Pancreas (tissue), 10 donors: Measurements from ENCODE around the gene TRPT1. TPM values are rescaled to one million over a fixed set of nuclear protein-coding genes. Genes with fewer than 3 reads are reported as not detected.

Experiments
- ATAC-seq, 4 donors: fragments of 200-7000 bp; cut with Tn5 transposase; one replicate each; pipeline versions ENCODE4 v1.8.0 to v1.9.1; 2020; ENCODE audit warnings: mild to moderate bottlenecking in 4 of 4, moderate library complexity in 4 of 4
- DNase-seq, 6 donors: peaks; one replicate each; pipeline ENCODE4 v3.0.0-alpha.2; 2020
- FAIRE-seq: peaks from 2 replicates; lab custom pipeline; 2012; peaks lifted over from hg19 to GRCh38; lab: Jason Lieb, UNC
- H3K27ac ChIP-seq, 4 donors: fragments of 200-600 bp; sonication (generic); 1 replicate in 3 of 4; 2 replicates in 1 of 4; pipeline versions ENCODE4 v1.5.0 to v1.8.0; 2020
- H3K27me3 ChIP-seq, 4 donors: fragments of 200-600 bp; one replicate each; pipeline ENCODE4 v1.8.0; 2021
- H3K36me3 ChIP-seq, 3 donors: fragments of 200-600 bp; sonication (generic) in 1 of 3; one replicate each; pipeline versions ENCODE4 v1.5.0 to v1.8.0; 2020 to 2021
- H3K4me1 ChIP-seq, 3 donors: fragments of 200-600 bp; one replicate each; pipeline ENCODE4 v1.8.0; 2021
- H3K4me3 ChIP-seq, 4 donors: fragments of 200-600 bp; sonication (generic) in 2 of 4; one replicate each; pipeline versions ENCODE4 v1.5.0 to v1.8.0; 2020 to 2021
- H3K9me3 ChIP-seq, 4 donors: fragments of 200-600 bp; one replicate each; pipeline ENCODE4 v1.8.0; 2021
- WGBS, 2 donors: extraction: QIAGEN DNeasy Blood & Tissue Kit; methylation state at CpG; one replicate each; pipeline ENCODE4 v1.1.7; 2013; 5-methylcytosine and 5-hydroxymethylcytosine counted together
- intact Hi-C, 3 donors: fragments of 100-400 bp; cut with DNase I; formaldehyde crosslinking; loops; one replicate each; pipeline versions ENCODE4 v1.11.1 to v1.14.2; 2022
- polyA plus RNA-seq, 2 donors: library from polyadenylated mRNA; stranded (reverse); fragments of 200-250 nt; gene quantifications; one replicate each; pipeline ENCODE4 v1.2.3, GENCODE V29; 2013
- total RNA-seq, 6 donors: library from RNA; stranded (reverse); fragmentation: NEBNext Ultra II Directional in 4 of 6; extraction: Animal tissue kit (Norgen Biotek cat#: 25700) in 4 of 6; gene quantifications; one replicate each; pipeline versions ENCODE4 v1.2.1 to v1.2.4, GENCODE V29; 2021 to 2023
- TF ChIP-seq, protein P1 (sequence below), 4 donors: fragments of 200-600 bp; sonication (generic) in 3 of 4; IDR thresholded peaks; one replicate each; pipeline versions ENCODE4 v1.5.0 to v1.8.0; 2021; ENCODE audit warnings: antibody characterized with exemption in 4 of 4
- donor health status: healthy with polysubstance abuse.
- donor health status: DM: no; HTN: no; CAD: no; lungs with moderate emphysema.
- donor health status: DM: no; HTN: no; CAD: no.
- donor health status: control.
- donor health status: control.
- donor health status: Bipolar disorder and iron deficiency.
- donor health status: DM: yes; HTN: yes; CAD: no.
- donor health status: DM: no; HTN: no; CAD: no.
- donor health status: DM: no; HTN: no; CAD: no.
- donor health status: DM: yes; HTN: yes; CAD: no.

Gene TRPT1
- total and polyA plus RNA-seq, 8 donors = 18.6 to 78.7 (median 28.1) TPM

DNA sequence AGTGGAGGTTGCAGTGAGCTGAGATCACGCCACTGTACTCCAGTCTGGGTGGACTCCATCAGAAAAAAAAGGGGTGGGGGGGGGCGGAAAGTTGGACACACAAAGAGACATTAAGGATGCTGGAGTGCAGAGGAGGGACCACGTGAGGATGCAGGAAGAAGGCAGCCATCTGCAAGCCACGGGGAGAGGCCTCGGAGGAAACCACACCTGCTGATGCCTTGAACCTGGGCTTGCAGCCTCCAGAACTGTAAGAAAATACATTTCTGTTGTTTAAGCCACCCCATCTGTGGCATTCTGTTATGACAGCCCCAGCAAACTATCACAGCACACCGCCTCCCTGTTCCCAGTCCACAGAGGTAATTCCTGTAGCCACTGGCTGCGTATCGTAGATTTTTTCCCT lies 49.2 kb downstream of the TRPT1 start:
- intact Hi-C loops = no loop called here
- TF ChIP-seq, protein P1, sequence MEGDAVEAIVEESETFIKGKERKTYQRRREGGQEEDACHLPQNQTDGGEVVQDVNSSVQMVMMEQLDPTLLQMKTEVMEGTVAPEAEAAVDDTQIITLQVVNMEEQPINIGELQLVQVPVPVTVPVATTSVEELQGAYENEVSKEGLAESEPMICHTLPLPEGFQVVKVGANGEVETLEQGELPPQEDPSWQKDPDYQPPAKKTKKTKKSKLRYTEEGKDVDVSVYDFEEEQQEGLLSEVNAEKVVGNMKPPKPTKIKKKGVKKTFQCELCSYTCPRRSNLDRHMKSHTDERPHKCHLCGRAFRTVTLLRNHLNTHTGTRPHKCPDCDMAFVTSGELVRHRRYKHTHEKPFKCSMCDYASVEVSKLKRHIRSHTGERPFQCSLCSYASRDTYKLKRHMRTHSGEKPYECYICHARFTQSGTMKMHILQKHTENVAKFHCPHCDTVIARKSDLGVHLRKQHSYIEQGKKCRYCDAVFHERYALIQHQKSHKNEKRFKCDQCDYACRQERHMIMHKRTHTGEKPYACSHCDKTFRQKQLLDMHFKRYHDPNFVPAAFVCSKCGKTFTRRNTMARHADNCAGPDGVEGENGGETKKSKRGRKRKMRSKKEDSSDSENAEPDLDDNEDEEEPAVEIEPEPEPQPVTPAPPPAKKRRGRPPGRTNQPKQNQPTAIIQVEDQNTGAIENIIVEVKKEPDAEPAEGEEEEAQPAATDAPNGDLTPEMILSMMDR (IDR thresholded peaks at IDR 0.05) = no peak
- 86 to 96% methylated on average over 8 of the region's 8 CpGs for WGBS, 2 donors

More for the DNA sequence above, 49.2 kb downstream of the TRPT1 start:
- Histone ChIP-seq H3K27ac (no peak overlapping the region), H3K4me1 (peaks cover 8 to 10% (median 9%) of the 10 kb centered on the region in 3 donors), H3K27me3 (no peaks in the 10 kb centered on the region), H3K36me3 (no peaks in the 10 kb centered on the region), H3K9me3 (no peaks in the 10 kb centered on the region), H3K4me3 (no peak overlapping the region)
- DNase-seq = no peak
- no peak for FAIRE-seq
- ATAC-seq = no peak

Other genes with a start within 250 kb of the TRPT1 start
- gene OTUB1, start 239.7 kb downstream of the TRPT1 start, total RNA-seq = 10 to 100 TPM; 15.2 to 32.0 (median 24.4) TPM
- 10 to 100 TPM; 42.4 to 57.8 TPM for gene OTUB1, start 239.7 kb downstream of the TRPT1 start, polyA plus RNA-seq
- gene FLRT1, start 190.3 kb downstream of the TRPT1 start, total RNA-seq = under 1 TPM; 0.04 to 0.31 (median 0.15) TPM
- gene FLRT1, start 190.3 kb downstream of the TRPT1 start, polyA plus RNA-seq = under 1 TPM; 0.27 to 0.87 TPM
- gene MACROD1, start 60.1 kb downstream of the TRPT1 start, total RNA-seq = 10 to 100 TPM; 26.0 to 37.8 (median 30.3) TPM
- 100 to 1,000 TPM in 1 of 2 donors, 10 to 100 TPM in 1; 85.1 to 126 TPM for gene MACROD1, start 60.1 kb downstream of the TRPT1 start, polyA plus RNA-seq
- 10 to 100 TPM; 23.7 to 73.0 (median 39.3) TPM for gene STIP1, start 40.0 kb downstream of the TRPT1 start, total RNA-seq
- gene STIP1, start 40.0 kb downstream of the TRPT1 start, polyA plus RNA-seq = 10 to 100 TPM; 34.2 to 37.6 TPM
- gene FERMT3, start 19.5 kb downstream of the TRPT1 start, total RNA-seq = 10 to 100 TPM in 2 of 6 donors, 1 to 10 TPM in 4; 1.9 to 16.3 (median 6.3) TPM
- gene FERMT3, start 19.5 kb downstream of the TRPT1 start, polyA plus RNA-seq = 10 to 100 TPM in 1 of 2 donors, 1 to 10 TPM in 1; 9.7 to 12.6 TPM
- gene NUDT22, start 88 bp upstream of the TRPT1 start, total RNA-seq = 10 to 100 TPM; 32.6 to 46.0 (median 38.4) TPM
- gene NUDT22, start 88 bp upstream of the TRPT1 start, polyA plus RNA-seq = 100 to 1,000 TPM in 1 of 2 donors, 10 to 100 TPM in 1; 69.7 to 115 TPM
- gene DNAJC4, start 4.4 kb upstream of the TRPT1 start, total RNA-seq = 10 to 100 TPM; 28.1 to 39.1 (median 33.0) TPM
- gene DNAJC4, start 4.4 kb upstream of the TRPT1 start, polyA plus RNA-seq = 100 to 1,000 TPM in 1 of 2 donors, 10 to 100 TPM in 1; 92.9 to 125 TPM
- gene VEGFB, start 8.4 kb upstream of the TRPT1 start, total RNA-seq = 10 to 100 TPM; 54.1 to 87.1 (median 62.2) TPM
- gene VEGFB, start 8.4 kb upstream of the TRPT1 start, polyA plus RNA-seq = 100 to 1,000 TPM in 1 of 2 donors, 10 to 100 TPM in 1; 61.2 to 115 TPM
- gene FKBP2, start 14.9 kb upstream of the TRPT1 start, total RNA-seq = 10 to 100 TPM; 37.8 to 64.1 (median 45.6) TPM
- 100 to 1,000 TPM; 307 to 344 TPM for gene FKBP2, start 14.9 kb upstream of the TRPT1 start, polyA plus RNA-seq
- gene PPP1R14B, start 20.8 kb upstream of the TRPT1 start, total RNA-seq = 100 to 1,000 TPM; 106 to 177 (median 119) TPM
- gene PPP1R14B, start 20.8 kb upstream of the TRPT1 start, polyA plus RNA-seq = 100 to 1,000 TPM in 1 of 2 donors, 10 to 100 TPM in 1; 81.6 to 180 TPM
- gene PLCB3, start 25.3 kb upstream of the TRPT1 start, total RNA-seq = 10 to 100 TPM in 1 of 6 donors, 1 to 10 TPM in 5; 5.7 to 13.1 (median 6.9) TPM
- gene PLCB3, start 25.3 kb upstream of the TRPT1 start, polyA plus RNA-seq = 10 to 100 TPM in 1 of 2 donors, 1 to 10 TPM in 1; 6.5 to 11.8 TPM
- 10 to 100 TPM; 21.5 to 28.2 (median 23.6) TPM for gene BAD, start 58.5 kb upstream of the TRPT1 start, total RNA-seq
- gene BAD, start 58.5 kb upstream of the TRPT1 start, polyA plus RNA-seq = 10 to 100 TPM; 48.6 to 66.3 TPM
- gene GPR137, start 59.7 kb upstream of the TRPT1 start, total RNA-seq = 10 to 100 TPM in 4 of 6 donors, 1 to 10 TPM in 2; 7.1 to 27.9 (median 11.1) TPM
- 10 to 100 TPM; 18.5 to 19.3 TPM for gene GPR137, start 59.7 kb upstream of the TRPT1 start, polyA plus RNA-seq
- not detected for gene KCNK4, start 65.1 kb upstream of the TRPT1 start, total RNA-seq
- gene KCNK4, start 65.1 kb upstream of the TRPT1 start, polyA plus RNA-seq = not detected
- under 1 TPM in 1 of 6 donors, not detected in 5; 0.51 TPM for gene CATSPERZ, start 74.2 kb upstream of the TRPT1 start, total RNA-seq
- 1 to 10 TPM in 1 of 2 donors, under 1 TPM in 1; 0.27 to 1.5 TPM for gene CATSPERZ, start 74.2 kb upstream of the TRPT1 start, polyA plus RNA-seq
- 10 to 100 TPM; 28.0 to 50.7 (median 37.9) TPM for gene ESRRA, start 79.3 kb upstream of the TRPT1 start, total RNA-seq
- 10 to 100 TPM; 61.0 to 62.3 TPM for gene ESRRA, start 79.3 kb upstream of the TRPT1 start, polyA plus RNA-seq
- 10 to 100 TPM; 53.3 to 85.0 (median 65.6) TPM for gene TRMT112, start 91.4 kb upstream of the TRPT1 start, total RNA-seq
- 100 to 1,000 TPM; 150 to 157 TPM for gene TRMT112, start 91.4 kb upstream of the TRPT1 start, polyA plus RNA-seq
- gene PRDX5, start 91.9 kb upstream of the TRPT1 start, total RNA-seq = 100 to 1,000 TPM in 1 of 6 donors, 10 to 100 TPM in 5; 59.0 to 102 (median 80.6) TPM
- 100 to 1,000 TPM; 204 to 245 TPM for gene PRDX5, start 91.9 kb upstream of the TRPT1 start, polyA plus RNA-seq
- 10 to 100 TPM in 1 of 6 donors, 1 to 10 TPM in 5; 3.0 to 11.2 (median 4.7) TPM for gene CCDC88B, start 114.0 kb upstream of the TRPT1 start, total RNA-seq
- 10 to 100 TPM; 31.0 to 50.0 TPM for gene CCDC88B, start 114.0 kb upstream of the TRPT1 start, polyA plus RNA-seq
- 10 to 100 TPM in 2 of 6 donors, 1 to 10 TPM in 4; 7.4 to 16.3 (median 9.0) TPM for gene RPS6KA4, start 133.0 kb upstream of the TRPT1 start, total RNA-seq
- gene RPS6KA4, start 133.0 kb upstream of the TRPT1 start, polyA plus RNA-seq = 10 to 100 TPM; 15.4 to 18.8 TPM